ENCODE data around the gene PPP3R1. TPM values are rescaled to one million over a fixed set of nuclear protein-coding genes. Genes with fewer than 3 reads are reported as not detected.

Gene PPP3R1
- total and polyA plus RNA-seq, 2 experiments from 2014 or later: 7.9 to 49.6 TPM

DNA sequence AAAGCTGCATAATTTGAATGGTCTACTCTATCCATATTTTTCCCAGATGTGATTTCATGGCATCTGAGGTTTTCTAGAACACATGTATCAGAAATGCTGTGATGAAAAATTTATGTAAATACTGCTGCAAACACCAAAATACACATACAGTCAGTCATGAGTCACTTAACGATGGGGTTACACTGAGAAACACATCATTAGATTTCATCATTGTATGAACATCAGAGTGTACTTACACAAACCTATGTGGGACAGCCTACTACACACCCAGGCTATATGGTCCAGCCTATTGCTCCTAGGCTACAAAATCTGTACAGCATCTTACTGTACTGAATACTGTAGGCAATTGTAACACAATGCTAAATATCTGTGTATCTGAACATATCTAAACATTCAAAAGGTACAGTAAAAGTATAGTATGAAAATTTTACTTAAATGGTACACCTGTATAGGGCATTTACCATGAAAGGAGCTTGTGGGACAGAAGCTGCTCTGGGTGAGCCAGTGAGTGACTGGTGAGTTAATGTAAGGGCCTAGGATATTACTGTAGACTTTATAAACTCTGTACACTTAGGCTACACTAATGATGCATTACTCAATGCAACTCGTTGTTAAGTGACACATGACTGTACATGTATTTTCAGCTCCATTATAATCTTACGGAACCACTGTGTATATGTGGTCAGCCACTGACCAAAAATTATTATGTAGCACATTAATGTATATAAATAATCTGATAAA is 61.2 kb downstream of the PPP3R1 start:
- no peak overlapping the region for H2AFZ ChIP-seq

More for the DNA sequence above, 61.2 kb downstream of the PPP3R1 start:
- DNase-seq (ENCODE audit: low spot score) (no peak), ATAC-seq (no peak)
- Histone ChIP-seq H3K36me3 (ENCODE audit: insufficient read depth) (no peaks in the 10 kb centered on the region), H3K4me1 (ENCODE audit: insufficient read depth) (no peaks in the 10 kb centered on the region), H3K9me2 (ENCODE audit: insufficient read depth) (no peaks in the 10 kb centered on the region), H4K20me1 (replicated peaks; ENCODE audit: insufficient read depth) (peaks cover 19% of the 10 kb centered on the region; the same call in 1 of the 2 replicates), H3K27me3 (ENCODE audit: insufficient read depth) (no peaks in the 10 kb centered on the region), H3K27ac (ENCODE audit: low read depth) (no peak overlapping the region), H3K4me2 (no peak overlapping the region), H3F3A (replicated peaks; ENCODE audit: low read depth) (0 out of 2 replicates have a peak, but pooled peaks cover 3% of the 10 kb centered on the region), H3K4me3 (no peak overlapping the region), H3K79me2 (replicated peaks; ENCODE audit: insufficient read depth) (peaks cover 91% of the 10 kb centered on the region)
- Mint-ChIP-seq H3K9me3 (no peaks in the 10 kb centered on the region), H3K27me3 (ENCODE audit: insufficient read depth, low read depth, poor library complexity) (no peaks in the 10 kb centered on the region), H3K27ac (no peak overlapping the region), H3K4me1 (peaks cover 11% of the 10 kb centered on the region), H3K4me3 (no peak overlapping the region), H3K36me3 (ENCODE audit: low read depth) (no peaks in the 10 kb centered on the region)
- TF ChIP-seq ZNF331 (CRISPR knock-in tag; IDR thresholded peaks at IDR 0.05; ENCODE audit: low read depth) (no peak), REST (IDR thresholded peaks at IDR 0.05; ENCODE audit: unreplicated experiment) (no peak), ZNF462 (CRISPR knock-in tag; IDR thresholded peaks at IDR 0.05) (no peak), NANOG (IDR thresholded peaks at IDR 0.05; ENCODE audit: borderline replicate concordance) (no peak), POLR2AphosphoS5 (IDR thresholded peaks at IDR 0.05; ENCODE audit: low read depth) (no peak), EZH2phosphoT487 (IDR thresholded peaks at IDR 0.05; ENCODE audit: unreplicated experiment) (no peak), CTCF (conservative IDR thresholded peaks at IDR 0.05; ENCODE audit: low read depth in 2 of 2) (no peak), EZH2 (IDR thresholded peaks at IDR 0.05; ENCODE audit: low read depth, unreplicated experiment) (no peak), ZNF114 (CRISPR knock-in tag; IDR thresholded peaks at IDR 0.05) (no peak)
